Activated CD4-positive, alpha-beta T cell treated with anti-CD3 and anti-CD28 coated beads, Interleukin-10, Interleukin-2, amounts not matched to agents 100 ng/mL and 50 ng/mL, durations not matched to agents 16 hours and 8 hours (primary cell): ENCODE measurements around the gene P4HB.

Experiments
- DNase-seq: peaks from one replicate; pipeline ENCODE4 v3.0.0-alpha.2; 2020

P4HB gene

GRCh38 chr17:81859906-81860755 is at the start of gene P4HB:
Gene P4HB (minus strand): TSS chr17:81860535. CDS start chr17:81860471, 64 bp downstream.
- DNase-seq = peak; percentile 100

GRCh38 chr17:81909231-81909630 is 48.9 kb upstream of the P4HB start:
- DNase-seq = no peak

GRCh38 chr17:81908793-81909192 is 48.5 kb upstream of the P4HB start:
- DNase-seq = no peak

GRCh38 chr17:81907219-81908145 is 47.1 kb upstream of the P4HB start:
- DNase-seq = no peak

- no peak for DNase-seq
Observed at GRCh38 chr17:81906476-81907218, 46.3 kb upstream of the P4HB start.

GRCh38 chr17:81905993-81906392 is 45.7 kb upstream of the P4HB start:
- no peak for DNase-seq

- DNase-seq = no peak
Observed at GRCh38 chr17:81905424-81905875, 45.1 kb upstream of the P4HB start.

GRCh38 chr17:81904600-81905423 is 44.5 kb upstream of the P4HB start:
- no peak for DNase-seq

GRCh38 chr17:81903896-81904599 is 43.7 kb upstream of the P4HB start:
- no peak for DNase-seq

- no peak for DNase-seq
Observed at GRCh38 chr17:81903415-81903831, 43.1 kb upstream of the P4HB start.

GRCh38 chr17:81902653-81903414 is 42.5 kb upstream of the P4HB start:
- no peak for DNase-seq

GRCh38 chr17:81902023-81902652 is 41.8 kb upstream of the P4HB start, which contains the start of gene NPB:
Gene NPB (plus strand): TSS chr17:81902238. CDS start chr17:81902278, 40 bp downstream.
- DNase-seq = no peak

GRCh38 chr17:81901167-81902022 is 41.1 kb upstream of the P4HB start:
- DNase-seq = no peak

GRCh38 chr17:81900181-81900820 is 40.0 kb upstream of the P4HB start:
- DNase-seq = no peak

- DNase-seq = no peak
Observed at GRCh38 chr17:81899514-81900166, 39.3 kb upstream of the P4HB start.

GRCh38 chr17:81898885-81899284 is 38.5 kb upstream of the P4HB start:
- no peak for DNase-seq

GRCh38 chr17:81898029-81898866 is 37.9 kb upstream of the P4HB start:
- no peak for DNase-seq
